Astrocyte (in vitro differentiated cells and primary cell): ENCODE measurements around the gene NET1.

Experiments used
- EZH2 ChIP-seq: IDR thresholded peaks from 2 replicates; pipeline ENCODE4 v1.6.1; 2012; ENCODE audit warnings: mild to moderate bottlenecking, low read length, inconsistent platforms; ENCODE audit not compliant: insufficient read depth
- TF ChIP-seq, protein P1 (sequence below): IDR thresholded peaks from 2 replicates; pipeline ENCODE4 v1.5.1; 2011; ENCODE audit warnings: low read depth, mild to moderate bottlenecking, inconsistent platforms, low read length, moderate library complexity; ENCODE audit not compliant: insufficient read depth

DNA sequence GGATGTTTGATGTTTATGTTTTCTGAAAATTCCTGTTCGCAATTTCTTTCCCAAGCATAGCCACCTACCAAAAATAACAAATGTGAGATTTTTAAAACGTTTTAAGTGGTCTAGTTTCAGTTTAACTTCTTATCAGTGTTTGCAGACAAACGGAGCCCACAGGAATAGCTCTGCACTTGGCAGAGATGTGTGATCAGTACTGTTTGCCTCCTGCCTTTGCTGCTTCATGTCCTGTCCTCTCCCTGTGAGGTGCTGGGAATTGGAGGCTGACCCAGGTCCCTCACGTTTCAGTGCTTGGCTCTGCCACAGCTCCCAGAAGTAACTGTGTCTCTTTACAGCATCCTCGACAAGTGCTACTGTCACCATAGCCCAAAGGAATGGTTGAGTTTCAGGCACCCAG lies 46.4 kb upstream of the NET1 start:
- TF ChIP-seq, protein P1, sequence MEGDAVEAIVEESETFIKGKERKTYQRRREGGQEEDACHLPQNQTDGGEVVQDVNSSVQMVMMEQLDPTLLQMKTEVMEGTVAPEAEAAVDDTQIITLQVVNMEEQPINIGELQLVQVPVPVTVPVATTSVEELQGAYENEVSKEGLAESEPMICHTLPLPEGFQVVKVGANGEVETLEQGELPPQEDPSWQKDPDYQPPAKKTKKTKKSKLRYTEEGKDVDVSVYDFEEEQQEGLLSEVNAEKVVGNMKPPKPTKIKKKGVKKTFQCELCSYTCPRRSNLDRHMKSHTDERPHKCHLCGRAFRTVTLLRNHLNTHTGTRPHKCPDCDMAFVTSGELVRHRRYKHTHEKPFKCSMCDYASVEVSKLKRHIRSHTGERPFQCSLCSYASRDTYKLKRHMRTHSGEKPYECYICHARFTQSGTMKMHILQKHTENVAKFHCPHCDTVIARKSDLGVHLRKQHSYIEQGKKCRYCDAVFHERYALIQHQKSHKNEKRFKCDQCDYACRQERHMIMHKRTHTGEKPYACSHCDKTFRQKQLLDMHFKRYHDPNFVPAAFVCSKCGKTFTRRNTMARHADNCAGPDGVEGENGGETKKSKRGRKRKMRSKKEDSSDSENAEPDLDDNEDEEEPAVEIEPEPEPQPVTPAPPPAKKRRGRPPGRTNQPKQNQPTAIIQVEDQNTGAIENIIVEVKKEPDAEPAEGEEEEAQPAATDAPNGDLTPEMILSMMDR: no peak
- no peak for TF ChIP-seq EZH2
